HG03025 (cell line): ENCODE results near the gene SULT1C2.
"Not testable (repeated sequence)": the region's sequence is repeated elsewhere in the genome, so short reads cannot be mapped to it uniquely, and the experiment has no call there.

Experiments
- ATAC-seq: cut with Tn5 transposase; IDR thresholded peaks from one replicate; pipeline ENCODE4 v1.9.1; 2021; ENCODE audit warnings: mild to moderate bottlenecking, moderate library complexity; ENCODE audit not compliant: unreplicated experiment, low FRiP score

Gene SULT1C2

GRCh38 chr2:108348816-108349570 is 60.3 kb downstream of the SULT1C2 start:
- no peak for ATAC-seq

GRCh38 chr2:108349571-108349928 is 60.9 kb downstream of the SULT1C2 start:
- ATAC-seq = no peak

DNA sequence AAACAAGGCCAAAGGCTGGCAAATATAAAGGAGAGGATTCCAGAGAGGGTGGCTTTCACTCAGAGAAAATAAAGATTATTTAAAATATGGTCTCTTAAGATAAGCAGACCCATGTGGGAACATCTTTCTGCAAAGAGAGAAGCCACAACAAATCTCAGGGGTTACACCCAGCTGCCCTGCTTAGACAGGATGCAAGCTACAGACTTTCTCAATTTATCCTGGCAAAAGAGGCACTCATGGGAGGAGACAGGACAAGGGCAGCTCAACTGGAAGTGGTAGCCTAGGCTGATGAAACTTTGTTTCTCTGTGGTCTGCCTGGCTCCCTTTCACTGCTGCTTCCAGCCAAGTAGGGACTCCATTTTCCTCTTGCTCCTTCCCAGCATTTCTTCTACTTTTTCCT is 63.2 kb downstream of the SULT1C2 start:
- no peak for ATAC-seq

- ATAC-seq = no peak
Observed at GRCh38 chr2:108354136-108354535, 65.4 kb downstream of the SULT1C2 start.

- ATAC-seq = no peak
Observed at GRCh38 chr2:108355906-108356734, 67.4 kb downstream of the SULT1C2 start.

- not testable (repeated sequence) for ATAC-seq
Observed at GRCh38 chr2:108359336-108359735, 70.6 kb downstream of the SULT1C2 start.
